Activated T-cell treated with anti-CD3 and anti-CD28 coated beads, Interleukin-2, amount 50 U/mL, for 4 hours (primary cell): ENCODE measurements around the gene JDP2. TPM values are rescaled to one million over a fixed set of nuclear protein-coding genes. Genes with fewer than 3 reads are reported as not detected.

Experiments
- total RNA-seq, 3 donors: library from RNA; stranded (reverse); gene quantifications; one replicate each; pipeline ENCODE4 v1.2.1, GENCODE V29; 2021

Gene JDP2
- total RNA-seq, 3 donors from 2014 or later = 0.61 to 1.3 (median 1.3) TPM

Other genes starting within 250 kb of the JDP2 start
- 10 to 100 TPM; 16.8 to 19.5 (median 18.1) TPM for gene FOS, start 149.2 kb upstream of the JDP2 start, total RNA-seq
- 100 to 1,000 TPM; 186 to 193 (median 191) TPM for gene BATF, start 94.4 kb downstream of the JDP2 start, total RNA-seq
- 1 to 10 TPM; 1.5 to 5.3 (median 3.3) TPM for gene FLVCR2, start 150.6 kb downstream of the JDP2 start, total RNA-seq
- gene ERG28, start 232.9 kb downstream of the JDP2 start, total RNA-seq = 10 to 100 TPM; 14.9 to 16.8 (median 15.9) TPM
- 10 to 100 TPM; 21.1 to 25.0 (median 21.1) TPM for gene TTLL5, start 233.2 kb downstream of the JDP2 start, total RNA-seq